Ovary (tissue), 9 donors: ENCODE data around the gene RGS6. TPM values are rescaled to one million over a fixed set of nuclear protein-coding genes. Genes with fewer than 3 reads are reported as not detected.

ENCODE experiments used
- DNase-seq, 5 donors: peaks; one replicate each; pipeline ENCODE4 v3.0.0-alpha.2; 2019 to 2020
- H3K27ac ChIP-seq, 2 donors: fragments of 200-600 bp; one replicate each; pipeline versions ENCODE4 v1.5.1 to v1.8.0; 2019 to 2022
- H3K27me3 ChIP-seq: fragments of 200-600 bp; one replicate; pipeline ENCODE4 v1.8.0; 2022
- H3K36me3 ChIP-seq: fragments of 200-600 bp; sonication (generic); one replicate; pipeline ENCODE4 v1.5.1; 2019
- H3K4me1 ChIP-seq: one replicate; pipeline ENCODE4 v1.8.1; 2013; ENCODE audit warnings: mild to moderate bottlenecking, moderate library complexity; ENCODE audit not compliant: insufficient read depth
- H3K4me3 ChIP-seq: fragments of 200-600 bp; sonication (generic); one replicate; pipeline ENCODE4 v1.5.1; 2017
- H3K9me3 ChIP-seq, 2 donors: fragments of 200-600 bp in 1 of 2; sonication (generic) in 1 of 2; one replicate each; pipeline versions ENCODE4 v1.5.1 to v1.8.1; 2013 to 2019; ENCODE audit warnings: mild to moderate bottlenecking in 1 of 2, moderate library complexity in 1 of 2
- CTCF ChIP-seq, 3 donors: fragments of 450-650 bp in 2 of 3; fragments of 200-600 bp in 1 of 3; IDR thresholded peaks; one replicate each; pipeline versions ENCODE4 v1.5.1 to v1.8.0; 2016 to 2022; ENCODE audit warnings: antibody characterized with exemption in 3 of 3, mild to moderate bottlenecking in 1 of 3
- EP300 ChIP-seq: sonication (generic); formaldehyde crosslinking; IDR thresholded peaks from one replicate; pipeline ENCODE4 v1.6.1; 2017; ENCODE audit warnings: antibody characterized with exemption
- POLR2A ChIP-seq: fragments of 450-650 bp; IDR thresholded peaks from one replicate; pipeline ENCODE4 v1.6.1; 2017; ENCODE audit warnings: antibody characterized with exemption, mild to moderate bottlenecking, moderate library complexity
- WGBS, 3 donors: extraction: QIAGEN DNeasy Blood & Tissue Kit in 1 of 3; methylation state at CpG; one replicate each; pipeline versions ENCODE4 v1.1.5 to v1.1.7; 2013 to 2017; 5-methylcytosine and 5-hydroxymethylcytosine counted together
- intact Hi-C, 4 donors: fragments of 100-400 bp; cut with DNase I; formaldehyde crosslinking; loops; one replicate each; pipeline versions ENCODE4 v1.11.0 to v1.15.1; 2022 to 2023
- polyA plus RNA-seq, 2 donors: library from polyadenylated mRNA; stranded (reverse); fragments of 200-250 nt in 1 of 2; fragments of 350-450 nt in 1 of 2; fragmentation: Illumina TruSeq in 1 of 2; extraction: RNeasy Lipid Tissue Mini Kit (QIAGEN cat#74804) in 1 of 2; gene quantifications; one replicate each; pipeline ENCODE4 v1.2.3, GENCODE V29; 2013 to 2014
- total RNA-seq, 7 donors: library from RNA; depleted of rRNA in 2 of 7; stranded (reverse); fragments of >200 nt in 2 of 7; fragmentation: NEBNext Ultra II Directional in 3 of 7; extraction: Animal tissue kit (Norgen Biotek cat#: 25700) in 3 of 7; gene quantifications; one replicate each; pipeline versions ENCODE4 v1.1.0 to v1.2.4, GENCODE V29; 2016 to 2023
- donor health status: DM: no; HTN: no; CAD: no; lungs with moderate emphysema.
- donor health status: DM: no; HTN: no; CAD: no.
- donor health status: Bipolar disorder and iron deficiency.
- donor health status: DM: yes; HTN: yes; CAD: no.
- donor health status: DM: no; HTN: no; CAD: no.
- donor health status: DM: yes; HTN: yes; CAD: no.

The RGS6 gene
- total and polyA plus RNA-seq, 9 donors: 0.53 to 6.9 (median 1.1) TPM

DNA sequence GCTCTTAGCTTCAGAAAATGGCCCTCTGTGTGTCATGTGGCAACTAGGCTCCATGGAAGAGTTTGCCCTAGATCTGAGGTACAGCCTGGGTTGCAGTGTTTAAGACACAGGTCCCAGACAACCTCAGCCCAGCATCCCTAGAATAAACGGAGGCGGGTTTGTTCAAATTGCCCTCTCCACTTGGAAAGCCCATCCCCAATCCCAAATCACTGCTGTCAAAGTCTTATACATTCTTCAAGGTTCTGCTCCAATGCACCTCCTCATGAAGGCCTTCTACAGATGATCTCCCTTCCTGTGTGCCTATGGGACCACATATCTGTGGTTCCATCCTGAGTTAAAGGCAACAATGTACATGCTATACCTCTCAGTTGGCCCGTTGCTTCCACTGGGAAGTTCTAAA is 671.9 kb downstream of the RGS6 start:
- TF ChIP-seq CTCF (IDR thresholded peaks at IDR 0.05): no peak
- no peak for TF ChIP-seq POLR2A
- TF ChIP-seq EP300: no peak
- H3K9me3 ChIP-seq: no peaks in the 10 kb centered on the region
- intact Hi-C loops: no loop called here
- no peaks in the 10 kb centered on the region for H3K27me3 ChIP-seq
- no peak overlapping the region for H3K4me3 ChIP-seq
- no peaks in the 10 kb centered on the region for H3K36me3 ChIP-seq
- 87 to 97% (median 94%) methylated on average over 3 of the region's 3 CpGs for WGBS, 3 donors
- H3K27ac ChIP-seq: no peak overlapping the region
- no peak for DNase-seq
- no peaks in the 10 kb centered on the region for H3K4me1 ChIP-seq

GRCh38 chr14:72605096-72605920 is 673.1 kb downstream of the RGS6 start:
- H3K4me3 ChIP-seq: no peak overlapping the region
- whole genome bisulfite sequencing, 3 donors: 86 to 91% (median 90%) methylated on average over 18 of the region's 18 CpGs
- no peaks in the 10 kb centered on the region for H3K36me3 ChIP-seq
- TF ChIP-seq CTCF (IDR thresholded peaks at IDR 0.05): no peak
- TF ChIP-seq EP300: no peak
- no peak for TF ChIP-seq POLR2A
- H3K27me3 ChIP-seq: no peaks in the 10 kb centered on the region
- no peaks in the 10 kb centered on the region for H3K9me3 ChIP-seq
- no peak overlapping the region for H3K27ac ChIP-seq
- intact Hi-C loops: no loop called here
- H3K4me1 ChIP-seq: no peaks in the 10 kb centered on the region
- DNase-seq: no peak

DNA sequence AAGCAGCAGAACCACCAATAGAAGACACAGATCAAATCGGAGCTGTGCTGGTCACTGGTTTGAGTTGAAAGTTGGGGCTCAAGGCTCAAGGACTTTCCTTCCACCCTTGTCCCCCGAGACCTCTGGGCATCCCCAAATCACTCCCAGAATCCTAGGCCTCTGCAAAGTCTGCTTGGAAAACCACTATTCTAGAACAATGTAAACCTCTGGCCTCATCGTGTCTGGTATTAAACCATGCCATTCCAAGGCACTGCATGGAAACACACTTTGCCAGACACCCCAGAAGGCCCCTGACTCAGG is 673.6 kb downstream of the RGS6 start:
- H3K9me3 ChIP-seq: no peaks in the 10 kb centered on the region
- no peak for DNase-seq
- intact Hi-C loops: no loop called here
- TF ChIP-seq CTCF (IDR thresholded peaks at IDR 0.05): no peak
- no peak for TF ChIP-seq POLR2A
- TF ChIP-seq EP300: no peak
- H3K27me3 ChIP-seq: no peaks in the 10 kb centered on the region
- no peak overlapping the region for H3K4me3 ChIP-seq
- no peaks in the 10 kb centered on the region for H3K36me3 ChIP-seq
- H3K27ac ChIP-seq: no peak overlapping the region
- no peaks in the 10 kb centered on the region for H3K4me1 ChIP-seq
- WGBS, 3 donors: 89 to 98% (median 96%) methylated on average over 3 of the region's 3 CpGs

DNA sequence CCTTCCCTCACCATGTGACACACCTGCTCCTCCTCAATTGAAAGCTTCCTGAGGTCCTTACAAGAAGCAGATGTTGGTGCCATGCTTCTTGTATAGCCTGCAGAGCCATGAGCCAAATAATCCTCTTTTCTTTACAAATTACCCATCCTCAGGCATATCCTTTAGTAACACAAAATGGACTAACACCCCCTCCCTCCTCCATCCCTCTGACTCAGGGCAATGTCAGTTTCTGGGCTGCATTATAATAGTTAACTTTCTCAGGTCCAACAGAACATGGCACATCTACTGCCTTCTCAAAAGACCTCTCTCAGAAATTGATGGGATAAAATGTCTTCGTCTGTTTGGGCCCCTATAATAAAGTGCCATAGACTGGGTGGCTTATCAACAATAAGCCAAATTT is 674.6 kb downstream of the RGS6 start:
- Histone ChIP-seq H3K9me3 (no peaks in the 10 kb centered on the region), H3K36me3 (no peaks in the 10 kb centered on the region), H3K4me1 (no peaks in the 10 kb centered on the region), H3K4me3 (no peak overlapping the region), H3K27ac (no peak overlapping the region), H3K27me3 (no peaks in the 10 kb centered on the region)
- TF ChIP-seq EP300 (no peak), POLR2A (no peak), CTCF (IDR thresholded peaks at IDR 0.05) (no peak)
- intact Hi-C loops: no loop called here
- DNase-seq: no peak
- 95 to 100% (median 100%) methylated on average over 1 of the region's 1 CpG for WGBS, 3 donors
